ENCODE data around the gene TM4SF20.
"Not testable (repeated sequence)": the region's sequence is repeated elsewhere in the genome, so short reads cannot be mapped to it uniquely, and the experiment has no call there.

DNA sequence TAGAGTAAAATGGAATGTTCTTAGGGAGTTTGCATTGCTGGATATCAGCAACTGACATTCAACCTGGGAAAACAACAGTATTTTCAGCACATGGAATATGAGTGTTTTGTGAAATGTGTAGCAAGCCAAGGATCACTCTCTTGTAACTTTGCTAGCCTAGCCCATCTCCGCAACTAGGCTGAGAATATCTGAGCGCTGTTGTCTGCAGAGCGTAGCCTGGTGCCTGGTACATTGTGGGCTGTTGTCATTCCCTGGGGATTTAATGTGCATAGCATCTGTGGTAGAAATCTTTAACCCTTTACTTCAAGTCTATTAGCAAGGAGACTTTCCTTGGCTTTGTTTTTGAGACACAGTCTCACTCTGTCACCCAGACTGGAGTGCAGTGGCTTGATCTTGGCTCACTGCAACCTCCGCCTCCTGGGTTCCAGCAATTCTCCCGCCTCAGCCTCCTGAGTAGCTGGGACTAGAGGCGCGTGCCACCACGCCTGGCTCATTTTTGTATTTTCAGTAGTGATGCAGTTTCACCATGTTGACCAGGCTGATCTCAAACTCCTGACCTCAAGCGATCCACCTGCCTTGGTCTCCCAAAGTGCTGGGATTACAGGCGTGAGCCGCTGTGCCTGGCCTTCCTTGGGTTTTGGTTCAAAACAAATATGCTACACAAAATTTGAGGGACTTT lies 14.4 kb downstream of the TM4SF20 start:
- TF ChIP-seq ZNF274 (IDR thresholded peaks at IDR 0.05; ENCODE audit: low read depth, low read length); YY1 (IDR thresholded peaks at IDR 0.05; ENCODE audit: insufficient read depth, insufficient read length): not testable (repeated sequence)
